GM19452 (cell line): ENCODE measurements around the gene SLC7A6.

Experiments used
- ATAC-seq: cut with Tn5 transposase; IDR thresholded peaks from one replicate; pipeline ENCODE4 v1.9.1; 2021; ENCODE audit not compliant: unreplicated experiment

Gene SLC7A6

DNA sequence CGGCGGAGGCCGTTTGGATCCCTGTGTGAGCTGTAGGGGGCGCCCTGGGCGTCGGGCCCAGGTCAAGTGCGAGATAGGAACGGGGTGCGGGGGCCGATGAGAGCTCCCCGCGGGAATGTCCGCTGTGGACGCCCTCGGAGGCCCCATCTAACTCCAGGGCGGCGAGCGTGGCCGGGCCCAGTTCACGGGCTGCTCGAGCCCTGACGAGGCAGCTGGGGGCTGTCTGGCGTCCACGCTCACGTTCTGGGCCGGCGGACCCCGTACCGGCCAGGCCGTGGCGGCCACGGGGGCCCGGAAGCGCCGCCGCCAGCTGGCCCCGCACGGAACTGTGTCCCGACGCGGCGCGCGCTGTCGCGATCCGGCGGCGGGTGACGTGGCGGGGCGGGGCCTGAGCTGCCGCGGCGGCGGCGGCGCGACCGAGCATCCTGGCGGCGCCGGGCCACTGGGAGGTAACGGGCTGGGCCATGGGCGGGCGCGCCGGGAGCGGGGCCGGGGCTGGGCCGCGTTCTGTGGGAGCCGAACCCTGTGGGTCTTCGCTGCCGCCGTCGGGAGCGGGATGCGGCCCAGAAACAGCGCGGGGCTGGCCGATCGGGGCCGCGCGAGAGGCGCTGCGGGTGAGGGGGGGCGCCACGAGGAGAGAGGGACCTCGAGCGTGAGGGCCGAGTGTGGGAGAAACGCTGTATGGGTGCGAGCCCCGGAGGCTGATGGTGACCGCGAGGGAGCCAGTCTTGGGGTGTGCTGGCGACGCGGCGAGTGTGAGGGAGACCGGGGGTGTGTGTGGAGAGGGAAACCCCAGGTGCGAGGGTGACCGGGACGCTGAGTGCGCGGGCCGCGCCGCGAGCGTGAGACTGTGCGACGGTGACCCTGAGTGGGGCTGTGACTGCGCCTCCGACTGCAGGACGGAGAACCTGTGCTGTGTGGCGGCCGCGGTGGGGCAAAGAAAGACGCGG lies at the start of gene SLC7A6:
SLC7A6 (plus strand) TSS at position 399 of the 950 bp plus-strand sequence. CDS start 10,201 bp downstream, outside the sequence.
- ATAC-seq = peak; percentile 62

- no peak for ATAC-seq
Observed at GRCh38 chr16:68214726-68215125, 49.6 kb upstream of the SLC7A6 start.

DNA sequence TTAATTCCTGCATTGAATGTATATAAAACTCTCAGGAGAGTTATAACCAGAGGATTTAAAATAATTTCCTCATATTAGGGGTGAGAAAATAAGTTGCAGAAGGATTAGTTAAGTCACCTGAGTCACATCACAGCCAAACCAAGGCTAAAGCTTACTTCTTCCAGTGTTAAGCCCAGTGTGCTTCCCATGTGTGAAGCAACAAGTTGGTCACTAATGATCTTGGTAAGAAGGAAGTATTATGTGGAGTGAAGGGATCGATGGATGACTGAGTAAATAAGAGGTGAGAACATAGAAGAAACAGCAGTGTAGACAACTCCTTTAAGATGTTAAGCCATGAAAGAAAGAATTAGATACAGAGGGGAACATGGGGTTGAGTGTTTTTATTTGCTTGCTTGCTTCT lies 49.0 kb upstream of the SLC7A6 start:
- ATAC-seq = no peak

- no peak for ATAC-seq
Observed at GRCh38 chr16:68216240-68216639, 48.1 kb upstream of the SLC7A6 start.

- ATAC-seq = no peak
Observed at GRCh38 chr16:68217506-68217905, 46.8 kb upstream of the SLC7A6 start.

GRCh38 chr16:68219725-68220351 lies 44.5 kb upstream of the SLC7A6 start:
- ATAC-seq = no peak

DNA sequence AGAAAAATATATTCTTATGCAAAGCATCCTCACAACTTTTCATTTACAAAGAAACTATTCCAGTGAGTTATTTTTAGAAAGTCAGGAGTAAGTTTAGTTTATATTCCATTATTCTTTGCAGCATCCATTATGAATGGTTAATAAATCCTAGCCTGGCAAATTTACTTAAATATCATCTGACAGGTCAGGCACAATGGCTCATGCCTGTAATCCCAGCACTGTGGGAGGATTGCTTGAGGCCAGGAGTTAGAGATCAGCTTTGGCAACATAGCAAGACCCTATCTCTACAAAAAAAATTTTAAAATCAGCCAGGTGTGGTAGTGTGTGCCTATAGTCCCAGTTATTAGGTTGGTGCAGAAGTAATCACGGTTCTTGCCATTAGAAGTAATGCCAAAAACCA lies 41.3 kb upstream of the SLC7A6 start:
- ATAC-seq = no peak

- ATAC-seq = no peak
Observed at GRCh38 chr16:68226116-68226515, 38.2 kb upstream of the SLC7A6 start.

GRCh38 chr16:68227183-68227793 lies 37.0 kb upstream of the SLC7A6 start:
- ATAC-seq = no peak

DNA sequence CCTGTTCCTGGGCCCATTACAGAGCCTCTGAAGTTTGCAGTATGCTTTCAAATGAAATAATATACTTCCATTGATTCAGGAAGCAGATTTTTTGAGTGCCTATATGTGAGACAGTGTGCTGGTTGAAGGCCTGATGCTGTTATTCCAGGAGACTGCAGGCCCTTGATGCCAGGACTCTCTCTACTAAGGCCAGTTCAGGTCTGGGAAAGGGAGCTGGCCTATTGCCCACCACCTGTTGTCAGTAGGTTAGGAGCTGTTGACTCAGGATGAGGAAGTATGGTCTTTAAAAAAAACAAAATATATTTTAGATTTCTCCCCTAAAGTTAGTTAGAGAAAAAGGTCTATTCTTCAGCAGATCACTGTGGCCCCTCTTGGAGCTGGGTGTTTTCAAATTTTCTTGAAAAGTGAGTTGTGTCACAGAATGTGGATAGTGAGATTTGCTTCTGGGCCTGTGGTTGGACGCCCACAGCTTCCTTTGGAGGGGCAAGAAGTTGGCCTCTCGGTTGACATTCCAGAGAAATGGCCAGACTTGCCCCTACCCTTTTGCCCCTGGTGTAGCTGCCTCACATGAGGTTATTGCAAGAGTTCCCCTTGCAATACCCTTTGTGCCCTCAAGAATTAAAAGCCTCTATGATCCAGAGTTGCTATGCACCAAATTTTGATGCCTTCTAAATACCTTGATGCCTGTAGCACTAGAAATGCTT lies 36.3 kb upstream of the SLC7A6 start:
- ATAC-seq = no peak

DNA sequence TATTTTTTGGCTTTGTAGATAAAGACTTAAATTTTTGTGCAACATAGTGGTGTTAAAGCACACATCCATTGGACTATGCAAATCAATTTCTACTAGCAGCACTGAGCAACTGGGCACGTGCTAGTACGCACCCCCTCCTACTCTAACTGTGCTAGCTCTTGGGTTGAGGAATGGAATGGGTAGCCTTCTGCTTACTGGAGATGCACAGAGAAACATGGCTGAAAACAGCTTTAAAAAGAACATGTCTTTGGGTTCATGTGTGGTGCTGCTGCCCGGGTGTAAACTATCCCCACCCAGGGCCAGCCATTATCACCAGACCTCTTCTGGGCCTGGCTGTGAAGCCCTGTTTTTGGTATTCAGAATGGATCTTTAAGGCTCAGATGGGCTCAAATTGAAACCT lies 35.7 kb upstream of the SLC7A6 start:
- ATAC-seq = no peak

- ATAC-seq = no peak
Observed at GRCh38 chr16:68229431-68230175, 34.7 kb upstream of the SLC7A6 start.

- ATAC-seq = no peak
Observed at GRCh38 chr16:68230176-68230571, 34.2 kb upstream of the SLC7A6 start.

DNA sequence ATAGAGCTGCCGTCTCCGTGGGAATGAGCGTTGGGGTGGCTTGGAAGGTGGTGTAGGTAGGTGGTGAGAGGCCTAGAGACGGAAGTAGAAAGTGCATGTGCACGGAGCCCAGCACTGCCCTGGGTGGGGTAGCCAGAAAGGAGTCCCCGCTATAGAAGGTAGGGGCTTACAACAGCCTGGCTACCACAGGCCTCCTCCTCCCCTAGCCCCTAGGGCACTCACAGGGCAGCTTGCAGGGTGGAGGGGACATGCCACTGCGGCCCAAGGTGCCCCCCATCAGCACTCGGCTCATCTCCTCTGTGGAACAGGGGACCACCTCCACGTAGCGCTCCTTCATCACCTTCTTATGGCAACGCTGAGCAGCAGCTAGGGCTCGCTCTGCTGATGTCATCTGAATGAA lies 33.4 kb upstream of the SLC7A6 start:
- no peak for ATAC-seq

GRCh38 chr16:68231384-68232136 lies 32.8 kb upstream of the SLC7A6 start:
- no peak for ATAC-seq

- no peak for ATAC-seq
Observed at GRCh38 chr16:68232335-68232734, 32.0 kb upstream of the SLC7A6 start.

DNA sequence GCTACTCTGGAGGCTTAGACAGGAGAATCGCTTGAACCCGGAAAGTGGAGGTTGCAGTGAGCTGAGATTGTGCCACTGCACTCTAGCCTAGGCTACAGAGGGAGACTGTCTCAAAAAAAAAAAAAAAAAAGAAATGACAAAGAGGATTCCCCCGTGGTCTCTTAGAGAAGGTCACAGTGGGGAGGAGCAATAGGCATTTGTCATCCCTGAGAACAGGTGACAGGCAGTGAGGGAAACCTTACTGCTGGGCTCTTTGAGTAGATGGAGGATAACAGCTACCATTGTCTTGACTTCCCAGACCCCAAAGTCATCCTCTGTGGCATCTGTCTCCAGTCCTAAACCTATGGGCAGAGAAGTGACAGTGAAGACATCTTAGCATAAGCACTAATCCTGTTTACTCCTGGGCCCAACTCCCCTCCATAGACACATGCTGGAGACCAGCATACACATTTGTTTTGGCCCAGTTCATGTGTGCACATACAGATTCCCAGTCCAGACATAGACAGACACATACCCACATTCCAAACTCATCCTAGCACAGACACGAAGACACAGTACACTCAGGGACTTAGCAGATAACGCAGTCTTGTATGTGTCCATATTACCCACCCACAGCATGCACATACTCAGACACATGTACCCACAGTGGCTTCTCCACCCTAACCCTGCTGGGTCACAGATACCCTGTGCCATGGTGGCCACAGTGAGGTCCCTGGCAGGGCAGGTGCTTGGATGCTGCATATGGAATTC lies 31.1 kb upstream of the SLC7A6 start:
- no peak for ATAC-seq

DNA sequence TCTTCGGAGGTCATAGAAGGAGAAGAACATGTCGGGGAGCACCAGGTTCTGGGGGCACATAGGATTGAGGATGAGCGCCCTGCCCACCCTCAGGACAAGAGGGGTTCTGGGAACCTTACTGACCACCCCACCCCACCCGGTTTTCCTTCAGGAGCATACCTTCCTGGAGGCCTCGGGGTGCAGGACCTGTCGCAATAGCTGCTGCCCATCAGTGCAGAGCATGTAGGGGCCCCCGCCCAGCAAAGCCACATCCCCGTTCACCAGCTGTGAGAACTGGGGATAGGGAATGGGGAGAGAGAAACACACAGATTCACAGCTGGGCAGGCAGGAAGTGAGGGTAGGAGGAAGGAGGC lies 30.5 kb upstream of the SLC7A6 start:
- ATAC-seq = no peak
